HepG2 (cell line): ENCODE data around the gene FBXO9. TPM values are rescaled to one million over a fixed set of nuclear protein-coding genes. Genes with fewer than 3 reads are reported as not detected.

Experiments
- AHR ChIP-seq: IDR thresholded peaks from 2 replicates; pipeline ENCODE4 v1.6.1; 2018; ENCODE audit warnings: missing genetic modification reagents, missing compliant biosample characterization
- FOXP1 ChIP-seq, 2 experiments: fragments of 450-650 bp in 1 of 2; IDR thresholded peaks; 2 replicates each; pipeline ENCODE4 v1.6.1; 2017 to 2018; ENCODE audit warnings: antibody characterized with exemption in 1 of 2
- HOXA3 ChIP-seq: sonication (generic); formaldehyde crosslinking; IDR thresholded peaks from 2 replicates; pipeline ENCODE4 v1.5.0; 2020; ENCODE audit warnings: missing genetic modification reagents
- MYC ChIP-seq: sonication (generic); formaldehyde crosslinking; IDR thresholded peaks from 2 replicates; pipeline ENCODE4 v1.9.0; 2021; ENCODE audit warnings: missing genetic modification reagents, borderline replicate concordance
- NFIC ChIP-seq: IDR thresholded peaks from 2 replicates; pipeline ENCODE4 v1.6.1; 2012; ENCODE audit warnings: mild to moderate bottlenecking, low read length, inconsistent platforms
- NFRKB ChIP-seq: fragments of 450-650 bp; IDR thresholded peaks from 2 replicates; pipeline ENCODE4 v1.6.1; 2017
- PLSCR1 ChIP-seq: sonication (generic); formaldehyde crosslinking; IDR thresholded peaks from 2 replicates; pipeline ENCODE4 v1.5.0; 2020; ENCODE audit warnings: missing genetic modification reagents, mild to moderate bottlenecking, borderline replicate concordance
- SP4 ChIP-seq: sonication (generic); formaldehyde crosslinking; IDR thresholded peaks from 2 replicates; pipeline ENCODE4 v1.8.1; 2023; ENCODE audit warnings: mild to moderate bottlenecking, missing genetic modification reagents
- TCF12 ChIP-seq, 2 experiments: fragments of 450-650 bp in 1 of 2; sonication (generic) in 1 of 2; formaldehyde crosslinking in 1 of 2; IDR thresholded peaks; 2 replicates each; pipeline versions ENCODE4 v1.6.1 to v1.8.0; 2017 to 2022; ENCODE audit warnings: antibody characterized with exemption in 1 of 2, mild to moderate bottlenecking in 1 of 2, missing genetic modification reagents in 1 of 2, moderate library complexity in 1 of 2
- ZBTB4 ChIP-seq: sonication (generic); formaldehyde crosslinking; IDR thresholded peaks from 2 replicates; pipeline ENCODE4 v1.4.0; 2020; ENCODE audit warnings: missing genetic modification reagents, mild to moderate bottlenecking, borderline replicate concordance
- ZKSCAN1 ChIP-seq: fragments of 150-350 bp; IDR thresholded peaks from 2 replicates; pipeline ENCODE4 v1.6.1; 2014; ENCODE audit warnings: low read length
- ZNF136 ChIP-seq: sonication (generic); formaldehyde crosslinking; IDR thresholded peaks from 2 replicates; pipeline ENCODE4 v1.8.1; 2022; ENCODE audit warnings: low read depth, mild to moderate bottlenecking, moderate library complexity, missing genetic modification reagents
- ZNF672 ChIP-seq: sonication (generic); formaldehyde crosslinking; IDR thresholded peaks from 2 replicates; pipeline ENCODE4 v1.8.1; 2022; ENCODE audit warnings: missing genetic modification reagents
- ZNF746 ChIP-seq: sonication (generic); formaldehyde crosslinking; IDR thresholded peaks from 2 replicates; pipeline ENCODE4 v1.8.0; 2022; ENCODE audit warnings: mild to moderate bottlenecking, missing genetic modification reagents
- polyA plus RNA-seq, 8 experiments: library from polyadenylated mRNA; depleted of rRNA in 3 of 8; stranded (reverse) in 7 of 8; unstranded in 1 of 8; fragments of >200 nt; fragmentation: Illumina TruSeq in 4 of 8; extraction: Trizol in 4 of 8; gene quantifications; 2 replicates each; pipeline versions ENCODE4 v1.2.1 to v1.2.3, GENCODE V29; 2011 to 2016; ENCODE audit warnings: low read depth in 4 of 8, missing spikeins in 1 of 8, mixed read lengths in 1 of 8; ENCODE audit not compliant: insufficient read depth in 1 of 8
- total RNA-seq, 5 experiments: library from RNA; depleted of rRNA; stranded (reverse); fragments of >200 nt; fragmentation: Illumina TruSeq; extraction: Trizol; gene quantifications; 2 replicates each; pipeline ENCODE4 v1.2.3, GENCODE V29; 2016; ENCODE audit warnings: low read depth in 1 of 5
- TF ChIP-seq, protein P1 (sequence below): sonication (generic); formaldehyde crosslinking; IDR thresholded peaks from 2 replicates; pipeline ENCODE4 v1.5.1; 2020; ENCODE audit warnings: mild to moderate bottlenecking, missing genetic modification reagents, borderline replicate concordance
- TF ChIP-seq, protein P2 (sequence below): sonication (generic); formaldehyde crosslinking; IDR thresholded peaks from 2 replicates; pipeline ENCODE4 v1.4.0; 2020; ENCODE audit warnings: missing genetic modification reagents

Gene FBXO9
- total and polyA plus RNA-seq, 2 of the 13 experiments (the other 11 are each of a cell fraction or from before 2014, with no cell fraction given), result 64.3 to 98.4 TPM

- TF ChIP-seq ZNF746 (CRISPR knock-in tag) (no peak), HOXA3 (CRISPR knock-in tag) (peak; percentile 32; the same call in 1 of the 2 replicates), MYC (no peak; the same call in 1 of the 2 replicates), NFIC (no peak), ZKSCAN1 (no peak), ZNF136 (CRISPR knock-in tag) (no peak), ZNF672 (CRISPR knock-in tag) (no peak), FOXP1 (IDR thresholded peaks at IDR 0.05) (no peak), FOXP1 (CRISPR knock-in tag; IDR thresholded peaks at IDR 0.05) (no peak), ZBTB4 (CRISPR knock-in tag) (peak; percentile 83; the same call in 1 of the 2 replicates), PLSCR1 (no peak), SP4 (CRISPR knock-in tag) (no peak), TCF12 (IDR thresholded peaks at IDR 0.05) (no peak), TCF12 (CRISPR knock-in tag; IDR thresholded peaks at IDR 0.05) (no peak), AHR (CRISPR knock-in tag) (peak; percentile 0; the same call in 1 of the 2 replicates), NFRKB (no peak)
- TF ChIP-seq, protein P1, sequence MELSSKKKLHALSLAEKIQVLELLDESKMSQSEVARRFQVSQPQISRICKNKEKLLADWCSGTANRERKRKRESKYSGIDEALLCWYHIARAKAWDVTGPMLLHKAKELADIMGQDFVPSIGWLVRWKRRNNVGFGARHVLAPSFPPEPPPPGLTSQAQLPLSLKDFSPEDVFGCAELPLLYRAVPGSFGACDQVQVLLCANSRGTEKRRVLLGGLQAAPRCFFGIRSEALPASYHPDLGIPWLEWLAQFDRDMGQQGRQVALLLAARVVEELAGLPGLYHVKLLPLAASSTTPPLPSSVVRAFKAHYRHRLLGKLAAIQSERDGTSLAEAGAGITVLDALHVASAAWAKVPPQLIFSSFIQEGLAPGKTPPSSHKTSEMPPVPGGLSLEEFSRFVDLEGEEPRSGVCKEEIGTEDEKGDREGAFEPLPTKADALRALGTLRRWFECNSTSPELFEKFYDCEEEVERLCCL (CRISPR knock-in tag), result no peak
- TF ChIP-seq, protein P2, sequence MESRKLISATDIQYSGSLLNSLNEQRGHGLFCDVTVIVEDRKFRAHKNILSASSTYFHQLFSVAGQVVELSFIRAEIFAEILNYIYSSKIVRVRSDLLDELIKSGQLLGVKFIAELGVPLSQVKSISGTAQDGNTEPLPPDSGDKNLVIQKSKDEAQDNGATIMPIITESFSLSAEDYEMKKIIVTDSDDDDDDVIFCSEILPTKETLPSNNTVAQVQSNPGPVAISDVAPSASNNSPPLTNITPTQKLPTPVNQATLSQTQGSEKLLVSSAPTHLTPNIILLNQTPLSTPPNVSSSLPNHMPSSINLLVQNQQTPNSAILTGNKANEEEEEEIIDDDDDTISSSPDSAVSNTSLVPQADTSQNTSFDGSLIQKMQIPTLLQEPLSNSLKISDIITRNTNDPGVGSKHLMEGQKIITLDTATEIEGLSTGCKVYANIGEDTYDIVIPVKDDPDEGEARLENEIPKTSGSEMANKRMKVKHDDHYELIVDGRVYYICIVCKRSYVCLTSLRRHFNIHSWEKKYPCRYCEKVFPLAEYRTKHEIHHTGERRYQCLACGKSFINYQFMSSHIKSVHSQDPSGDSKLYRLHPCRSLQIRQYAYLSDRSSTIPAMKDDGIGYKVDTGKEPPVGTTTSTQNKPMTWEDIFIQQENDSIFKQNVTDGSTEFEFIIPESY (CRISPR knock-in tag), result peak; percentile 82; the same call in 1 of the 2 replicates
These were observed 68.8 kb downstream of the FBXO9 start (continued) for GRCh38 chr6:53133961-53134360.
